ENCODE data around the gene FUS.

Gene FUS

GRCh38 chr16:31179219-31179746, 656 bp upstream of the FUS start:
- peak overlapping the region; percentile 99 for H3K9ac ChIP-seq (ENCODE audit: low read length)
- H3K27me3 ChIP-seq (ENCODE audit: control insufficient read depth in 1 of 2, insufficient read depth in 2 of 2, low read length in 2 of 2), result no peaks in the 10 kb centered on the region
- peaks cover 19% of the 10 kb centered on the region for H3K36me3 ChIP-seq (ENCODE audit: insufficient read depth, low read length)
- peak overlapping the region; percentile 65 to 92 for H3K4me3 ChIP-seq (ENCODE audit: low read depth in 1 of 2, low read length in 2 of 2)
- no peaks in the 10 kb centered on the region for H3K9me3 ChIP-seq (ENCODE audit: low read length)
- peak overlapping the region; percentile 88 for H3K27ac ChIP-seq (ENCODE audit: low read depth, low read length)
- peaks cover 35% of the 10 kb centered on the region for H3K4me1 ChIP-seq (ENCODE audit: insufficient read depth, low read length)

GRCh38 chr16:31181102-31181830, 1.3 kb downstream of the FUS start:
- H3K9ac ChIP-seq (ENCODE audit: low read length), result peak overlapping the region; percentile 35
- peaks cover 35% of the 10 kb centered on the region for H3K4me1 ChIP-seq (ENCODE audit: insufficient read depth, low read length)
- peak overlapping the region; percentile 65 to 92 for H3K4me3 ChIP-seq (ENCODE audit: low read depth in 1 of 2, low read length in 2 of 2)
- H3K9me3 ChIP-seq (ENCODE audit: low read length), result no peaks in the 10 kb centered on the region
- no peaks in the 10 kb centered on the region for H3K27me3 ChIP-seq (ENCODE audit: control insufficient read depth in 1 of 2, insufficient read depth in 2 of 2, low read length in 2 of 2)
- H3K36me3 ChIP-seq (ENCODE audit: insufficient read depth, low read length), result peaks cover 37% of the 10 kb centered on the region
- H3K27ac ChIP-seq (ENCODE audit: low read depth, low read length), result peak overlapping the region; percentile 88

GRCh38 chr16:31182391-31182790, 2.5 kb downstream of the FUS start:
- H3K9me3 ChIP-seq (ENCODE audit: low read length), result no peaks in the 10 kb centered on the region
- H3K4me1 ChIP-seq (ENCODE audit: insufficient read depth, low read length), result peaks cover 35% of the 10 kb centered on the region
- H3K4me3 ChIP-seq (ENCODE audit: low read depth in 1 of 2, low read length in 2 of 2), result peak overlapping the region in 1 of 2 donors; percentile 36
- H3K27ac ChIP-seq (ENCODE audit: low read depth, low read length), result no peak overlapping the region
- H3K27me3 ChIP-seq (ENCODE audit: control insufficient read depth in 1 of 2, insufficient read depth in 2 of 2, low read length in 2 of 2), result no peaks in the 10 kb centered on the region
- H3K9ac ChIP-seq (ENCODE audit: low read length), result no peak overlapping the region
- peaks cover 49% of the 10 kb centered on the region for H3K36me3 ChIP-seq (ENCODE audit: insufficient read depth, low read length)

- H3K4me1 ChIP-seq (ENCODE audit: insufficient read depth, low read length), result peaks cover 34% of the 10 kb centered on the region
- H3K27me3 ChIP-seq (ENCODE audit: control insufficient read depth in 1 of 2, insufficient read depth in 2 of 2, low read length in 2 of 2), result no peaks in the 10 kb centered on the region
- H3K27ac ChIP-seq (ENCODE audit: low read depth, low read length), result no peak overlapping the region
- no peak overlapping the region for H3K4me3 ChIP-seq (ENCODE audit: low read depth in 1 of 2, low read length in 2 of 2)
- no peaks in the 10 kb centered on the region for H3K9me3 ChIP-seq (ENCODE audit: low read length)
- H3K9ac ChIP-seq (ENCODE audit: low read length), result no peak overlapping the region
- H3K36me3 ChIP-seq (ENCODE audit: insufficient read depth, low read length), result peaks cover 60% of the 10 kb centered on the region
Observed at GRCh38 chr16:31183432-31184428, 3.8 kb downstream of the FUS start.

GRCh38 chr16:31184888-31185287, 4.9 kb downstream of the FUS start:
- H3K27me3 ChIP-seq (ENCODE audit: control insufficient read depth in 1 of 2, insufficient read depth in 2 of 2, low read length in 2 of 2), result no peaks in the 10 kb centered on the region
- H3K9me3 ChIP-seq (ENCODE audit: low read length), result no peaks in the 10 kb centered on the region
- H3K4me3 ChIP-seq (ENCODE audit: low read depth in 1 of 2, low read length in 2 of 2), result no peak overlapping the region
- peaks cover 71% of the 10 kb centered on the region for H3K36me3 ChIP-seq (ENCODE audit: insufficient read depth, low read length)
- H3K27ac ChIP-seq (ENCODE audit: low read depth, low read length), result no peak overlapping the region
- H3K4me1 ChIP-seq (ENCODE audit: insufficient read depth, low read length), result peaks cover 29% of the 10 kb centered on the region
- H3K9ac ChIP-seq (ENCODE audit: low read length), result no peak overlapping the region

- no peaks in the 10 kb centered on the region for H3K9me3 ChIP-seq (ENCODE audit: low read length)
- no peak overlapping the region for H3K27ac ChIP-seq (ENCODE audit: low read depth, low read length)
- no peaks in the 10 kb centered on the region for H3K27me3 ChIP-seq (ENCODE audit: control insufficient read depth in 1 of 2, insufficient read depth in 2 of 2, low read length in 2 of 2)
- no peak overlapping the region for H3K9ac ChIP-seq (ENCODE audit: low read length)
- H3K4me1 ChIP-seq (ENCODE audit: insufficient read depth, low read length), result peaks cover 29% of the 10 kb centered on the region
- peaks cover 76% of the 10 kb centered on the region for H3K36me3 ChIP-seq (ENCODE audit: insufficient read depth, low read length)
- H3K4me3 ChIP-seq (ENCODE audit: low read depth in 1 of 2, low read length in 2 of 2), result no peak overlapping the region
Observed at GRCh38 chr16:31185339-31185738, 5.4 kb downstream of the FUS start.

- H3K27ac ChIP-seq (ENCODE audit: low read depth, low read length), result no peak overlapping the region
- H3K9me3 ChIP-seq (ENCODE audit: low read length), result no peaks in the 10 kb centered on the region
- H3K27me3 ChIP-seq (ENCODE audit: control insufficient read depth in 1 of 2, insufficient read depth in 2 of 2, low read length in 2 of 2), result no peaks in the 10 kb centered on the region
- no peak overlapping the region for H3K9ac ChIP-seq (ENCODE audit: low read length)
- no peak overlapping the region for H3K4me3 ChIP-seq (ENCODE audit: low read depth in 1 of 2, low read length in 2 of 2)
- H3K4me1 ChIP-seq (ENCODE audit: insufficient read depth, low read length), result peaks cover 29% of the 10 kb centered on the region
- peaks cover 84% of the 10 kb centered on the region for H3K36me3 ChIP-seq (ENCODE audit: insufficient read depth, low read length)
Observed at GRCh38 chr16:31186176-31186575, 6.2 kb downstream of the FUS start.

GRCh38 chr16:31186930-31187807, 7.2 kb downstream of the FUS start:
- Histone ChIP-seq H3K4me3 (ENCODE audit: low read depth in 1 of 2, low read length in 2 of 2) (no peak overlapping the region), H3K27ac (ENCODE audit: low read depth, low read length) (no peak overlapping the region), H3K9me3 (ENCODE audit: low read length) (no peaks in the 10 kb centered on the region), H3K4me1 (ENCODE audit: insufficient read depth, low read length) (peaks cover 19% of the 10 kb centered on the region), H3K9ac (ENCODE audit: low read length) (no peak overlapping the region), H3K27me3 (ENCODE audit: control insufficient read depth in 1 of 2, insufficient read depth in 2 of 2, low read length in 2 of 2) (no peaks in the 10 kb centered on the region), H3K36me3 (ENCODE audit: insufficient read depth, low read length) (peaks cover 94% of the 10 kb centered on the region)

GRCh38 chr16:31187808-31188189, 7.9 kb downstream of the FUS start:
- H3K36me3 ChIP-seq (ENCODE audit: insufficient read depth, low read length), result peaks cover 96% of the 10 kb centered on the region

GRCh38 chr16:31188450-31189411, 8.8 kb downstream of the FUS start:
- no peaks in the 10 kb centered on the region for H3K27me3 ChIP-seq (ENCODE audit: control insufficient read depth in 1 of 2, insufficient read depth in 2 of 2, low read length in 2 of 2)
- no peak overlapping the region for H3K4me3 ChIP-seq (ENCODE audit: low read depth in 1 of 2, low read length in 2 of 2)
- no peak overlapping the region for H3K9ac ChIP-seq (ENCODE audit: low read length)
- peaks cover 96% of the 10 kb centered on the region for H3K36me3 ChIP-seq (ENCODE audit: insufficient read depth, low read length)
- peaks cover 3% of the 10 kb centered on the region for H3K4me1 ChIP-seq (ENCODE audit: insufficient read depth, low read length)
- no peaks in the 10 kb centered on the region for H3K9me3 ChIP-seq (ENCODE audit: low read length)
- no peak overlapping the region for H3K27ac ChIP-seq (ENCODE audit: low read depth, low read length)

More at GRCh38 chr16:31187808-31188189, 7.9 kb downstream of the FUS start:
- Histone ChIP-seq H3K9me3 (ENCODE audit: low read length) (no peaks in the 10 kb centered on the region), H3K27ac (ENCODE audit: low read depth, low read length) (no peak overlapping the region), H3K4me1 (ENCODE audit: insufficient read depth, low read length) (peaks cover 13% of the 10 kb centered on the region), H3K9ac (ENCODE audit: low read length) (no peak overlapping the region), H3K27me3 (ENCODE audit: control insufficient read depth in 1 of 2, insufficient read depth in 2 of 2, low read length in 2 of 2) (no peaks in the 10 kb centered on the region), H3K4me3 (ENCODE audit: low read depth in 1 of 2, low read length in 2 of 2) (no peak overlapping the region)

Data from muscle layer of colon (tissue), 2 donors.